Measurements from ENCODE around the gene VAV2.

Gene VAV2

DNA sequence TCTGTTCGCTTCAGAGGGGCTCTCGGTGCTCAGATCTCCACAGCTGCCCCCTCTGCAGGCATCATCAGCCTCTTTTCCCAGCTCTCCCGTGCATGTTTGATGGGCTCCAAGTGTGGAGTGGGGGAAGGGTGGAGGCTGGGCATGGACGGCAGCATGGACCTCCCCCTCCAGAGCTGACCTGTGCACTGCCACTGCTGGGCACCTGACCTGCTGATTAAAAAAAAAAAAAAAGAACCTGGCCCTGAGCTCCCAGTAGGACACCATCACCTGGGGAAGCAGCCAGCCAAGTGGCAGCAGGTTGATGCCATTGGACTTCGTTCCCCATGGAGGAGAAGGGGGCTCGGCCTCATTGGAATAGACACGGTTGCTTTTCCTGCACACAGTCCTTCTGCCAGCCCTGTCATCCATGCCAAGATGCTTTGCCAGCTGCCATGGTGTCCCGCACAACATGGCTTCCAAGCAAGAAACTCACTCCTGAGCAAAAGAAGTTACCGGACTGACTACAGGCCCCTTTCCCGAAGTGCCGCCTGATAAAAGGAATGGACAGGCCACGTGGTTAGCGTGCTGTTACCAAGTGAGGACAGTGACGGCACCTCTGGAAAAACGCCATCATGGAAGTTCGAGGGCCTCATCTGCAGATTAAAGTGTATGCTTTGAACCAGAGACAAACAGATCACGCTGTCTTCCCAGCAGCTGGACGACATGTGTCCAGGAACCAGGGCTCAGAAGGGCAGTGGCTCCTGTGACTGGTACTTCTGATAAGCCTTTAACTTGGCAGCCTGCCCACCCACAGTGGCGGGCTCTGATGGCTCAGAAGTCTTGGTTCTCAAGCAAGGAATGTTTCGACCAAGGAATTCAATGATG, 18.4 kb upstream of the VAV2 start:
- no peak for ATAC-seq
- no peaks in the 10 kb centered on the region for H3K4me1 Mint-ChIP-seq
- no peak for DNase-seq (ENCODE audit: low spot score in 2 of 2)

DNA sequence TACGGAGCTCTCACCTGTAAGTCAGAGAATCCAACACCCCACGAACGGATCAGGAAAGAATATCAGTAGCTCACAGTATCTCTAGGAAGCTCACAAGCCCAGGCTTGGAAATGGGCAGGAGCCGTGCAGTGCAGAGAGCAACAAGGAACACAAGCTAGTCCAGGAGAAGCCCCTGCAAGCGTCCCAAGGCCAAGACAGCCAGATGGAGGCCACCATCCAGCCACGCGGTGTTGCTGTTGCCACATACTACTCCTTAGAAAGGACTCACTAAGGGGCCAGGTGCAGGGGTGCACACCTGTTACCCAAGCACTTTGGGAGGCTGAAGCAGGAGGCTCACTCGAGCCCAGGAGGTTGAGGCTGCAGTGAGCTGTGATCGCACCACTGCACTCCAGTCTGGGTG, 15.4 kb upstream of the VAV2 start:
- Mint-ChIP-seq H3K27ac (no peak overlapping the region), H3K36me3 (no peaks in the 10 kb centered on the region), H3K4me1 (no peaks in the 10 kb centered on the region), H3K9me3 (no peaks in the 10 kb centered on the region), H3K4me3 (no peak overlapping the region)
- ATAC-seq (no peak), DNase-seq (ENCODE audit: low spot score in 2 of 2) (no peak)

More for the DNA sequence above, 18.4 kb upstream of the VAV2 start:
- no peak overlapping the region for H3K4me3 Mint-ChIP-seq
- H3K36me3 Mint-ChIP-seq, result no peaks in the 10 kb centered on the region
- no peak overlapping the region for H3K27ac Mint-ChIP-seq
- H3K9me3 Mint-ChIP-seq, result no peaks in the 10 kb centered on the region

DNA sequence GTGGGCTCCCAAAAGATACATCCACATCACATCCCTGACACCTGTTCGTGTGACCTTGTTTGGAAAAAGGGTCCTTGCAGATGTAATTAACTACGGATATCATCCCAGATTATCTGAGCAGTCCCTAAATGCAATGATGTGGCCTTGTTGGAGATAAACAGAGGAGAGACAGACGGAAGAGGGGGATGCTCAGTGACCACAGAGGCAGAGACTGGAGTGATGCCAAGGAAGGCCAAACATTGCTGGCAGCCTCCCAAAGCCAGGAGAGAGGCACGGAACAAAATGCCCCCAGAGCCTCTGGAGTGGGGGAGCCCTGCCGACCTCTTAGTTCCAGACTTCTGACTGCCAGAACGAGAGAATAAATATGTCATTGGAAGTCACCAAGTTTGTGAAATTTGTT, 15.0 kb upstream of the VAV2 start:
- Mint-ChIP-seq H3K36me3 (no peaks in the 10 kb centered on the region), H3K9me3 (no peaks in the 10 kb centered on the region), H3K4me3 (no peak overlapping the region), H3K4me1 (no peaks in the 10 kb centered on the region), H3K27ac (no peak overlapping the region)
- DNase-seq (ENCODE audit: low spot score in 2 of 2) (no peak), ATAC-seq (no peak)

DNA sequence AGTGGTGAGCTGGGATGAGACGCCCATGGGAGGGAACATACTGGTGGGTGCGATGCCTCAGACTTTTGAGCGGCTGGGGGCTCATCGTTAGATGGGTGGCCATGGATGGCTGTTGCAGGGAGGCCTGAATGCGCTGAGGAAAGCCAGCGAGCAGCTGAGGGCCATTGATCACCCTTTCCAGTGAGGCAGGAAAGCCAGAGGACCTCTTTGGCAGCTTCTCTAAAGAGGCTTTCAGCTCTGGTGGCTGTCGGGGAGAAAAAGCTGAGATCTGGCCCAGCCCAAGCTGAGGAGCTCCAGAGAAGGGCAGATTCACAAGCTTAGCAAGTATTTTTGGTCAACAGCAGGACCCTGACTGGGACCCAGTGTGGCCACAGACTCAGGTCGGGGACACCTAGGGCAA, 13.3 kb upstream of the VAV2 start:
- no peaks in the 10 kb centered on the region for H3K9me3 Mint-ChIP-seq
- no peak overlapping the region for H3K27ac Mint-ChIP-seq
- no peaks in the 10 kb centered on the region for H3K4me1 Mint-ChIP-seq
- no peak for ATAC-seq
- no peaks in the 10 kb centered on the region for H3K36me3 Mint-ChIP-seq
- no peak for DNase-seq (ENCODE audit: low spot score in 2 of 2)
- H3K4me3 Mint-ChIP-seq, result no peak overlapping the region

DNA sequence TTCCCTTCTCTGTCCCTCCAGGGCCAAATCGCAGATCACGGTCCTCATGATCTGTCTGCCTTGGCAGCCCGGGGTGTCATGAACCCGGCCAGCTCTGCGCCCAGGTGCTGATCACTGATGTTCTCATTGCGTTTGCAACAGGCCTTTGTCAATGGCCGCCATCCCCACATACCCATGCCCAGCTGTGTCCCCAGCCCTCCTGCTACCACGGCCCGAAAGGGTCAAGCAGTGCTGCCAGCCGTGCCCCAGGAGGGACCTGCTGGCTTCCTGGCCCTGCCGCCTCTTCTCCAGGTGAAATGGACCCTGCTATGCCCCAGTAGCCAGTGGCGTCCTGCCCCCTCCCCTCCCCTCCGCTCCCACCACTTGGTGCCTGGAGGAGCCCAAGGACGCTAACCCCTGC, 12.8 kb upstream of the VAV2 start:
- no peak overlapping the region for H3K27ac Mint-ChIP-seq
- H3K4me3 Mint-ChIP-seq, result no peak overlapping the region
- H3K36me3 Mint-ChIP-seq, result no peaks in the 10 kb centered on the region
- H3K9me3 Mint-ChIP-seq, result no peaks in the 10 kb centered on the region
- DNase-seq (ENCODE audit: low spot score in 2 of 2) (no peak), ATAC-seq (no peak)
- no peaks in the 10 kb centered on the region for H3K4me1 Mint-ChIP-seq

DNA sequence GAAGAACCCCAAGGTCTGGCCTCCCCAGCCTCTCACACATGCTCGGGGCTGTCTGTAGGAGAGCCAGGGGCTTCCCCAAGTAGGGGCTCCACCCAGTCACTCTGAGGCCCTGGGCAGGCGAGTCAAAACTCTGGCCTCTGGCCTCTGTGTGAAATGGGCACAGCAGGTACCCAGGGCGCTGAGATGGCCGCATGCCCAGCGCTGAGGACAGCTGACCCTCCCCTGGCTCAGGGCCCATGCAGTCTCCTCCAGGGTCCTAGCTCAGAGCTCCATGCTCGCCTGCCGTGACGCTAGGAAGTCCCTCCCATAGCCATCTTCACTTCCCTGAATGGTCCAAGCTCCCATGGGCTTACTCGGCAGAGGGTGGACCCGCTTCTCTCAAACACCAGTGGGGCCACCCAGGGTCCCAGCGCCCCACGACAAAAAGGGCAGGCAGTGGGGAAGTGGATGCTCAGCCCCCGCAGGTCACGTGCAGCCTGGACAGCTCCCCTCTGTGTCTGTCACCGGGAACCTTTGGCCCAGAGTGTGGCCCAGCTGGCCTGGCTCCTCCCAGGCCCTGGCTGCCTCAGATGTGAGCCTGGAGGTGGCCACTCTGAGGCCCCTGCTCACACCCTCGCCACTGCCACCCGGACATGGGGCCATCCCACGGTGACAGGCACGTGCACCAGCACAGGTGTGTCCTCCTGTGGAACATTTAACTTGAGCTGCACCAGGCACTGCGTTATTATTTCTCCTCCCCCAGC, 12.2 kb upstream of the VAV2 start:
- Mint-ChIP-seq H3K27ac (no peak overlapping the region), H3K9me3 (no peaks in the 10 kb centered on the region), H3K4me1 (no peaks in the 10 kb centered on the region), H3K4me3 (no peak overlapping the region), H3K36me3 (no peaks in the 10 kb centered on the region)
- ATAC-seq (peak; percentile 31), DNase-seq (ENCODE audit: low spot score in 2 of 2) (no peak)

DNA sequence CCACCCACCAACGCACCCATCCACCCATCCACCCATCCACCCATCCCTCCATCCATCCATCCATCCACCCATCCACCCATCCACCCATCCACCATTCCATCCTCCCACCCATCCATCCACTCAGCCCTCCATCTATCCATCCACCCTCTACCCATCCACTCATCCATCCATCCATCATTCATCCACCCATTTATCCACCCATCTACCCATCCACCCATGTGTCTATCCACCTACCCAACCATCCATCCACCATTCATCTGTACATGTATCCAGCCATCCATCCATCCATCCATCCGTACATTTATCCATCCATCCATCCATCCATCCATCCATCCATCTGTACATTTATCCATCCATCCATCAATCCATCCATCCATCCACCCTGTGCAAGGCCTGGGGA, 11.1 kb upstream of the VAV2 start:
- no peak for ATAC-seq
- H3K4me3 Mint-ChIP-seq, result no peak overlapping the region
- H3K36me3 Mint-ChIP-seq, result no peaks in the 10 kb centered on the region
- no peaks in the 10 kb centered on the region for H3K4me1 Mint-ChIP-seq
- no peaks in the 10 kb centered on the region for H3K9me3 Mint-ChIP-seq
- DNase-seq (ENCODE audit: low spot score in 2 of 2), result no peak
- no peak overlapping the region for H3K27ac Mint-ChIP-seq

DNA sequence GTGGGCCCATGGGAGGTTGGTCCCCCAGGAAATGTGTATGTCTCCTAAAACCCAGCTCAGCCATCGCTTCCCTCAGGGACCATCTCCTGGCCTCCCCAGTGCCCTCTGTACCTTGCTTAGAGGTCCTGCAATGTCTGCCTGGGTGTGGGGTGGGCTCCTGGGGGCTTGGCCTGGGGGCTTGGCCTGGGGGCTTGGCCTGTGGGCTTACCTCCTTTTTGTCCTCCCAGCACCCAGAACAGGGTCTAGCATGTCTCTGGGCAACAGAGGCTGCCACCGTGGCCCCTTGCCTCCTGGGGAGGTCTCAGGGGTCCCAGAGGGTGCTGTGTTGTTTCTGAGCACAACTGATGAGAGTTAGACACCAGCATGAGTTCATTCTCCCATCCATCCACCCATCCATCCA, 10.7 kb upstream of the VAV2 start:
- ATAC-seq (no peak), DNase-seq (ENCODE audit: low spot score in 2 of 2) (no peak)
- H3K27ac Mint-ChIP-seq, result no peak overlapping the region
- H3K4me1 Mint-ChIP-seq, result no peaks in the 10 kb centered on the region
- H3K36me3 Mint-ChIP-seq, result no peaks in the 10 kb centered on the region
- H3K4me3 Mint-ChIP-seq, result no peak overlapping the region
- no peaks in the 10 kb centered on the region for H3K9me3 Mint-ChIP-seq

DNA sequence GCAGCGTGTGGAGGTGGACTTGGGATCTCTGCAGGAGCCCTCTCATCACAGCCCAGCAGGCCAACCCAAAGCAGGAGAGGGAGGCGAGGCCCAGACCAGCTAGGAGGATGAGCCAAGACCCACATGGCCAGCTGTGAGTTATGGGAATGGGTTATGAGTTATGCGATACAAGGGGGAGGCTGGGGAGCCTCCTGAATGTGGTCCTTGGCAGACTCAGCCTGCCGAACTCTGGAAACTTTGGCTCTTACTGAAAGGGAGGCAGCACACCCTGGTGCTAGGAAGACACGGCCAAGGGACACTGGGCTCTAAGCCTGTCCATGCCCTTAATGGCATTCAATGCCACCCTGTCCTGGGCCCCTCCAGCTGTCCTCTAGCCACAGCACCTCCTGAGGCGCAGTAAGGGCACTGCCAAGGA, 7.7 kb upstream of the VAV2 start:
- no peak for DNase-seq (ENCODE audit: low spot score in 2 of 2)
- Mint-ChIP-seq H3K4me3 (no peak overlapping the region), H3K27ac (no peak overlapping the region), H3K36me3 (no peaks in the 10 kb centered on the region), H3K4me1 (no peaks in the 10 kb centered on the region), H3K9me3 (no peaks in the 10 kb centered on the region)
- ATAC-seq, result no peak

DNA sequence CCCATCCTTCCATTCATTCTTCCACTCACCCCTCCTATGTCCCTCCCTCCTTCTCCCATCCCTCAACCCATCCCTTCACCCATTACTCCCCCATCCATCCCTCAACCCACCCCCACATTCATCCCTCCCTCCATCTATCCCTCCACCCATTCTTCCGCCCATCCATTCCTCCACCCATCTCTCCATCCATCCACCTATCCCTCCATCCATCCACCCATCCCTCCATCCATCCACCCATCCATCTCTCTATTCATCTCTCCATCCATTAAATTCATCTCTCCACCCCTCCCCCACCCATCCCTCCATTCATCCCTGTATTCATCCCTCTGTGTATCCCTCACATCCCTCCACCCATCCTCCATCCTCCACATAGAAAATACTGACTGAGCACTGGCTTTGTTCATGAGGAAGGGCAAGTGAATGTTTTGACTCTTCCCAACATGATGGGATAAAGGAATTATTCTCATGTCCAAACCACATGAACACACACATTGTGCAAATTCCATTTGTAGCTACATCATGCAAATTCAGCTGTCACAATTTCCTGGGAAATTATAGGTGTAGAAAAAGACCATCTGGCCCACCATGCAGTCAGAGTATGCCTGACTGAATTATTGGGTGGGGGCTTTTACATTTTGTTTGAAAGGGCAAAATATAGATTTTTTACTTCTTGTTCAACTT, 6.9 kb upstream of the VAV2 start:
- Mint-ChIP-seq H3K27ac (no peak overlapping the region), H3K36me3 (no peaks in the 10 kb centered on the region), H3K9me3 (no peaks in the 10 kb centered on the region), H3K4me1 (no peaks in the 10 kb centered on the region), H3K4me3 (no peak overlapping the region)
- DNase-seq (ENCODE audit: low spot score in 2 of 2), result no peak
- no peak for ATAC-seq

DNA sequence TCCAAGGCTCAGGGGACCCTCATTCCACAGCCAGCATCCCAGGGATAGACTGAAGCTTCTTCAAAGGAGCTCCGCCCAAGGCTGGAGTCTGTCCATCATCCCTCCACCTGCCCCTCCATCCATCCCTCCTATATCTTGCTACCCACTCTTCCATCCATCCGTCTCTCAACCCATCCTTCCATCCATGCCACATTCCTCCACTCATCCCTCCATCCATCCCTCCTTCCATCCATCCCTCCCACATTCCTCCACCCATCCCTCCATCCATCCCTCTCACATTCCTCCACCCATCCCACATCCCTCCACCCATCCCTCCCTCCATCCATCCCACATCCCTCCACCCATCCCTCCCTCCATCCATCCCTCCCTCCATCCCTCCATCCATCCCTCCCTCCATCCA, 5.5 kb upstream of the VAV2 start:
- no peak for DNase-seq (ENCODE audit: low spot score in 2 of 2)
- Mint-ChIP-seq H3K9me3 (no peaks in the 10 kb centered on the region), H3K27ac (no peak overlapping the region), H3K36me3 (no peaks in the 10 kb centered on the region), H3K4me1 (no peaks in the 10 kb centered on the region), H3K4me3 (no peak overlapping the region)
- no peak for ATAC-seq

DNA sequence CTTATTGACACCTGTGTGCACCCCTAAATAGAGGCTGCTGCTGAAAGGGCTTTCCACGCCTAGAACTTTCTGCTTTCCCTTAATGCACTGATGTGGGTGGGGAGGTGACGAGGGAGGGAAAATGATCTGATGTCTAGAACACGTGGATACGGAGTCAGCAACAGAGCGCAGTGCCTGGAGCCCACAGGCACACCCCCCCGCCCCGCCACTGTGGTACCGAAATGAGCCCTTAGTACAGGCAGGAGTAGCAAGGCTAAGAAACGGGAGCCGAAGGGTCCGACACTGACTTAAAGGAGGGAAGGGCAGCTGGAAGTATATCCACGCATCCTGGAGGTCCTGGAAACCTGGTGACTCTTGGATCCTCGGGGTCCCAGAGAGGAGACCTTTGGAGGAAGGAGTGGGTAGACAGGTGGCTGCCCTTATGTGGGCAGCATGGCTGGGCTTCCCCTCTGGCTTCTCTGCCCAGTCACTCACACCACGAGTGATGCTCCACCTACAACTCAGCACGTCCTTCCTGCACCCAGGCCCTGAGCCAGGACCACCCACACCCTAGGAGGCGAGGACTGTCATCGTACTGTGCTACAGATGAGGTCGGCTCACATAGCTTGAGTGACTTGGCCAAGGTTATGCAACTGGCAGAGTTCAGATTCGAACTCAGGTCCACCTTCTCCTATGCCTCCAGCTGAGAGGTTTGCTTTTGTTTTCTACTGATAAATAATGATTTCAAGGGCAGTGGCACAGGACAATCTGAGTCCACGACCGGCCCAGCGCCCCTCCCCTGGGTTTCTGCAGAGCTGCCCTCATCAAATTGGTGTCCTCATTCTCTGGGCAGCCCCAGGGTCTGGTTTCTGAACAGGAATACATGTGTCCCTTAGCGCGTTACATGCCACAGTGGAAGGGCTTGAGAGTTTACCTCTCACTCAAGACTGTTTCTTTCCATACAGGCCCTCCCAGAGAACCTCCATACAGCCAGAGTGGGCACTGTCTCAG, 4.7 kb upstream of the VAV2 start:
- H3K4me1 Mint-ChIP-seq, result no peaks in the 10 kb centered on the region
- DNase-seq (ENCODE audit: low spot score in 2 of 2) (no peak), ATAC-seq (no peak)
- no peak overlapping the region for H3K27ac Mint-ChIP-seq
- no peak overlapping the region for H3K4me3 Mint-ChIP-seq
- no peaks in the 10 kb centered on the region for H3K9me3 Mint-ChIP-seq
- no peaks in the 10 kb centered on the region for H3K36me3 Mint-ChIP-seq

DNA sequence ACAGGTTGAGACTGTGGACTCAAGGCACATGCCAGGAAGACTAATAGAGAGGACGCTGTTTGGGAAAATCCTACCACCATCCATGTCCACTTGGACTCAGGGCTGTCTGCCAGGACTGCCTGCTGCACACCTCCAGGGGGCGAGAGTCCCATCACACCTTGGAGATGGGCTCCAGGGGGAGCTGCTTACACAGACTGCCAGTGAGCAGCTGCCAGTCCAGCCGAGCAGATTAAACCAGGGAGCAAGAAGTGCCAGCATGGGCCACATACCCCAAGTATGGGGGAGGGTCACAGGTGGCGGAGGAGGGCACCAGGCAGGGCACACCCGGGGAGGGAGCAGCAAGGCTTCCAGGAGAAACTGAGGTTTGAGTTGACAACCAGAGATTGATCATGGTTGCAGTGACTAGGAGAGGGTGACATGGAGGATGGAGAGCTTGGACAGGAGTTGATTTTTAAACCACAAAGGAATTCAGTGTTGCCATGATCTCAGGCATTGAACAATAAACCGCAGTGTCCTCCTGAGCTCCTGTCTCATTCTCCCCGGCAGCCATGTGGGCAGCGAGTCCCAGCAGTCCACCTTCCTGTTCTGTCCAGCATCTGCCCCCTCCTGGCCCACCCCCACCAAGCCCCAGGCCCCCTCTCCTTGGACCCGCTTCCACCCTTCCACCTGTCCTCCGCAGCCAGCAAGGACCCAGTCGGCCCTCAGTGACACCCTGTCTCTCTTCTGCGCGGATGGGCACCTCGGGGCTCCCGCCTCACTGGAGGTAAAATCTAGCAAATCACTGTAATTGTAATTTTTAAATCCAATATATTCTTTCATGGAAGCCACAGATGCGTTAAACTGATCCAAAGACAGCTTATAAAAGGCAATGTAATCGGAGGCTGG, 3.1 kb upstream of the VAV2 start:
- no peaks in the 10 kb centered on the region for H3K9me3 Mint-ChIP-seq
- no peaks in the 10 kb centered on the region for H3K36me3 Mint-ChIP-seq
- no peaks in the 10 kb centered on the region for H3K4me1 Mint-ChIP-seq
- H3K27ac Mint-ChIP-seq, result no peak overlapping the region
- DNase-seq (ENCODE audit: low spot score in 2 of 2) (no peak), ATAC-seq (no peak)
- no peak overlapping the region for H3K4me3 Mint-ChIP-seq

DNA sequence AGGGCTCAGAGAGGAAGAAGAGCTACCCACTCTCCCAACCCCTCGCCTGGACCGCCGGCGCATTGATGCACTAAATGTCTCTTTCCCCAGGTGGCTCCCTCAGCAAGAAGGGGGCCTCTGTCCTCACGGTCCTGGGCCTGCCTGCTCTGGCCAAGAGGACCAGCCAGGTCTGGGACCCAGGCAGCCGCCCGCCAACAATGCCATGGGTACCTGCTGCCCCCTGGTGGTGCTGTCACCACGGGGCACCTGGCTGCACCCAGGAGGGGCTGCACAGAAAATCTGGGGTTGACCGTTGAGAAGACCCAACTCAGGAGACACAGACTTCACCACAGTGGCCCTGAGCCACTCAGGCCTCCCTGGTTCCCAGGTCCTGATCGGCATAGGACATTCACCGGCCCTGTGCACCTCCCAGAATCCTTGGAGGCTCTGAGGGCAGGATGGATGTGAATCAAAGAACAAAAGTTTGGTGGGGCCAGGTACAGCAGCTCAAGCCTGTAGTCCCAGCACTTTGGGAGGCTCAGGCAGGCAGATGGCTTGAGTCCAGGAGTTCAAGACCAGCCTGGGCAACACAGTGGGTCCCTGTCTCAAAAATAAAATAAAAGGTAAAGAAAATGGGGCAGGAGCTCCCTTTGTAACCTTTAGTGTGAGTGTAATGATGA, 2.4 kb upstream of the VAV2 start:
- Mint-ChIP-seq H3K9me3 (no peaks in the 10 kb centered on the region), H3K36me3 (no peaks in the 10 kb centered on the region), H3K4me1 (no peaks in the 10 kb centered on the region), H3K27ac (no peak overlapping the region), H3K4me3 (peak overlapping the region; percentile 62)
- DNase-seq (ENCODE audit: low spot score in 2 of 2), result peak; percentile 85 to 90
- peak; percentile 60 for ATAC-seq
